HEK293 (cell line): ENCODE measurements around the gene LASP1NB.

Source experiments
- ATF2 ChIP-seq: fragments of 450-650 bp; formaldehyde crosslinking; IDR thresholded peaks from 2 replicates; pipeline ENCODE4 v1.5.1; 2016; ENCODE audit warnings: missing biosample characterization, missing genetic modification characterization, low read depth
- BCL11B ChIP-seq: fragments of 450-650 bp; formaldehyde crosslinking; IDR thresholded peaks from 2 replicates; pipeline ENCODE4 v1.5.1; 2016; ENCODE audit warnings: low read depth, missing biosample characterization, missing genetic modification characterization
- CTCF ChIP-seq: fragments of 450-650 bp; formaldehyde crosslinking; IDR thresholded peaks from 2 replicates; pipeline ENCODE4 v1.5.1; 2016; ENCODE audit warnings: missing biosample characterization, missing genetic modification characterization
- PRDM1 ChIP-seq: fragments of 450-650 bp; formaldehyde crosslinking; IDR thresholded peaks from 2 replicates; pipeline ENCODE4; 2016; ENCODE audit warnings: missing biosample characterization, missing genetic modification characterization
- SETDB1 ChIP-seq: IDR thresholded peaks from one replicate; pipeline ENCODE4 v1.6.1; 2017; ENCODE audit warnings: mild to moderate bottlenecking, low read length, moderate library complexity, mixed read lengths; ENCODE audit not compliant: insufficient read length
- TCF7L2 ChIP-seq: IDR thresholded peaks from 2 replicates; pipeline ENCODE4 v1.6.1; 2011; ENCODE audit warnings: low read depth, mild to moderate bottlenecking, inconsistent platforms, low read length, moderate library complexity, borderline replicate concordance
- ZNF138 ChIP-seq: fragments of 450-650 bp; formaldehyde crosslinking; IDR thresholded peaks from 2 replicates; pipeline ENCODE4 v1.5.1; 2016; ENCODE audit warnings: missing biosample characterization, missing genetic modification characterization, borderline replicate concordance
- ZSCAN23 ChIP-seq: fragments of 450-650 bp; formaldehyde crosslinking; IDR thresholded peaks from 2 replicates; pipeline ENCODE4 v1.5.1; 2016; ENCODE audit warnings: missing biosample characterization, missing genetic modification characterization
- TF ChIP-seq, protein P1 (sequence below): IDR thresholded peaks from 2 replicates; pipeline ENCODE4 v1.6.1; 2011; ENCODE audit warnings: mild to moderate bottlenecking, low read depth, low read length, borderline replicate concordance
- TF ChIP-seq, protein P2 (sequence below): fragments of 450-650 bp; formaldehyde crosslinking; conservative IDR thresholded peaks from 2 replicates; pipeline ENCODE4 v1.5.1; 2016; ENCODE audit warnings: low read depth, missing biosample characterization, missing genetic modification characterization
- TF ChIP-seq, protein P3 (sequence below): fragments of 450-650 bp; formaldehyde crosslinking; IDR thresholded peaks from 2 replicates; pipeline ENCODE4 v1.5.1; 2017; ENCODE audit warnings: missing biosample characterization, missing genetic modification characterization

- TF ChIP-seq BCL11B (tag by site-specific recombination) = no peak
- TF ChIP-seq ATF2 (tag by site-specific recombination) = no peak
- no peak for TF ChIP-seq CTCF (tag by site-specific recombination)
- no peak for TF ChIP-seq ZSCAN23
- TF ChIP-seq TCF7L2 = no peak
- TF ChIP-seq, protein P1, sequence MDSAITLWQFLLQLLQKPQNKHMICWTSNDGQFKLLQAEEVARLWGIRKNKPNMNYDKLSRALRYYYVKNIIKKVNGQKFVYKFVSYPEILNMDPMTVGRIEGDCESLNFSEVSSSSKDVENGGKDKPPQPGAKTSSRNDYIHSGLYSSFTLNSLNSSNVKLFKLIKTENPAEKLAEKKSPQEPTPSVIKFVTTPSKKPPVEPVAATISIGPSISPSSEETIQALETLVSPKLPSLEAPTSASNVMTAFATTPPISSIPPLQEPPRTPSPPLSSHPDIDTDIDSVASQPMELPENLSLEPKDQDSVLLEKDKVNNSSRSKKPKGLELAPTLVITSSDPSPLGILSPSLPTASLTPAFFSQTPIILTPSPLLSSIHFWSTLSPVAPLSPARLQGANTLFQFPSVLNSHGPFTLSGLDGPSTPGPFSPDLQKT = no peak
- TF ChIP-seq, protein P2, sequence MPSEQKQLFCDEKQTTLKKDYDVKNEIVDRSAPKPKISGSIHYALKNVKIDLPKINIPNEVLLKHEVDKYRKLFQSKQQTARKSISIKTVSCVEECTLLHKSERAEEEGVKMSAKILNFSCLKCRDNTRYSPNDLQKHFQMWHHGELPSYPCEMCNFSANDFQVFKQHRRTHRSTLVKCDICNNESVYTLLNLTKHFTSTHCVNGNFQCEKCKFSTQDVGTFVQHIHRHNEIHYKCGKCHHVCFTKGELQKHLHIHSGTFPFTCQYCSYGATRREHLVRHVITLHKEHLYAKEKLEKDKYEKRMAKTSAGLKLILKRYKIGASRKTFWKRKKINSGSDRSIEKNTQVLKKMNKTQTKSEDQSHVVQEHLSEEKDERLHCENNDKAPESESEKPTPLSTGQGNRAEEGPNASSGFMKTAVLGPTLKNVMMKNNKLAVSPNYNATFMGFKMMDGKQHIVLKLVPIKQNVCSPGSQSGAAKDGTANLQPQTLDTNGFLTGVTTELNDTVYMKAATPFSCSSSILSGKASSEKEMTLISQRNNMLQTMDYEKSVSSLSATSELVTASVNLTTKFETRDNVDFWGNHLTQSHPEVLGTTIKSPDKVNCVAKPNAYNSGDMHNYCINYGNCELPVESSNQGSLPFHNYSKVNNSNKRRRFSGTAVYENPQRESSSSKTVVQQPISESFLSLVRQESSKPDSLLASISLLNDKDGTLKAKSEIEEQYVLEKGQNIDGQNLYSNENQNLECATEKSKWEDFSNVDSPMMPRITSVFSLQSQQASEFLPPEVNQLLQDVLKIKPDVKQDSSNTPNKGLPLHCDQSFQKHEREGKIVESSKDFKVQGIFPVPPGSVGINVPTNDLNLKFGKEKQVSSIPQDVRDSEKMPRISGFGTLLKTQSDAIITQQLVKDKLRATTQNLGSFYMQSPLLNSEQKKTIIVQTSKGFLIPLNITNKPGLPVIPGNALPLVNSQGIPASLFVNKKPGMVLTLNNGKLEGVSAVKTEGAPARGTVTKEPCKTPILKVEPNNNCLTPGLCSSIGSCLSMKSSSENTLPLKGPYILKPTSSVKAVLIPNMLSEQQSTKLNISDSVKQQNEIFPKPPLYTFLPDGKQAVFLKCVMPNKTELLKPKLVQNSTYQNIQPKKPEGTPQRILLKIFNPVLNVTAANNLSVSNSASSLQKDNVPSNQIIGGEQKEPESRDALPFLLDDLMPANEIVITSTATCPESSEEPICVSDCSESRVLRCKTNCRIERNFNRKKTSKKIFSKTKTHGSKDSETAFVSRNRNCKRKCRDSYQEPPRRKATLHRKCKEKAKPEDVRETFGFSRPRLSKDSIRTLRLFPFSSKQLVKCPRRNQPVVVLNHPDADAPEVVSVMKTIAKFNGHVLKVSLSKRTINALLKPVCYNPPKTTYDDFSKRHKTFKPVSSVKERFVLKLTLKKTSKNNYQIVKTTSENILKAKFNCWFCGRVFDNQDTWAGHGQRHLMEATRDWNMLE (tag by site-specific recombination) = no peak
- TF ChIP-seq ZNF138 (tag by site-specific recombination) = no peak
- TF ChIP-seq PRDM1 (tag by site-specific recombination) = no peak
- TF ChIP-seq SETDB1 = no peak
- TF ChIP-seq, protein P3, sequence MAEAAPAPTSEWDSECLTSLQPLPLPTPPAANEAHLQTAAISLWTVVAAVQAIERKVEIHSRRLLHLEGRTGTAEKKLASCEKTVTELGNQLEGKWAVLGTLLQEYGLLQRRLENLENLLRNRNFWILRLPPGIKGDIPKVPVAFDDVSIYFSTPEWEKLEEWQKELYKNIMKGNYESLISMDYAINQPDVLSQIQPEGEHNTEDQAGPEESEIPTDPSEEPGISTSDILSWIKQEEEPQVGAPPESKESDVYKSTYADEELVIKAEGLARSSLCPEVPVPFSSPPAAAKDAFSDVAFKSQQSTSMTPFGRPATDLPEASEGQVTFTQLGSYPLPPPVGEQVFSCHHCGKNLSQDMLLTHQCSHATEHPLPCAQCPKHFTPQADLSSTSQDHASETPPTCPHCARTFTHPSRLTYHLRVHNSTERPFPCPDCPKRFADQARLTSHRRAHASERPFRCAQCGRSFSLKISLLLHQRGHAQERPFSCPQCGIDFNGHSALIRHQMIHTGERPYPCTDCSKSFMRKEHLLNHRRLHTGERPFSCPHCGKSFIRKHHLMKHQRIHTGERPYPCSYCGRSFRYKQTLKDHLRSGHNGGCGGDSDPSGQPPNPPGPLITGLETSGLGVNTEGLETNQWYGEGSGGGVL = no peak
Measured at GRCh38 chr17:38903404-38903803, 22.0 kb upstream of the LASP1NB start.
